GM12878 (cell line): ENCODE measurements around the gene TRPM6. TPM values are rescaled to one million over a fixed set of nuclear protein-coding genes. Genes with fewer than 3 reads are reported as not detected.
A peak's percentile ranks its signal among the peaks of the same experiment; 100 is the strongest.

Source experiments
- ATAC-seq: fragments of 200-7000 bp; cut with Tn5 transposase; 3 replicates; pipeline ENCODE4 v1.9.1; 2020; ENCODE audit warnings: mild to moderate bottlenecking, moderate library complexity
- BruUV-seq: library from RNA; stranded (reverse); fragments of 400-500 nt; replicated peaks from 2 replicates; lab custom pipeline; 2021; lab: Mats Ljungman, UMichigan
- CTCF ChIA-PET: fragments of 300-600 bp; sonication (Branson Sonifier 250); formaldehyde crosslinking; extraction: SDS; loops from one replicate; lab custom pipeline; 2021; ENCODE audit warnings: inconsistent platforms; lab: Yijun Ruan, JAX
- POLR2A ChIA-PET: fragments of 350-600 bp; formaldehyde crosslinking; extraction: SDS; loops from one replicate; lab custom pipeline; 2021; ENCODE audit warnings: inconsistent platforms; lab: Charles Lee
- RAD21 ChIA-PET: fragments of 300-600 bp; sonication (Branson Sonifier 250); formaldehyde crosslinking; loops from one replicate; lab custom pipeline; 2023; ENCODE audit warnings: antibody characterized with exemption; ENCODE audit not compliant: unreplicated experiment; lab: Charles Lee
- SMC1A ChIA-PET: fragments of 300-600 bp; sonication (Branson Sonifier 250); formaldehyde crosslinking; loops from one replicate; lab custom pipeline; 2023; ENCODE audit not compliant: unreplicated experiment, uncharacterized antibody; lab: Charles Lee
- DNase-seq: peaks from one replicate; pipeline ENCODE4 v3.0.0-alpha.2; 2011; ENCODE audit warnings: low read depth, low spot score
- FAIRE-seq: peaks from 3 replicates; lab custom pipeline; 2011; peaks lifted over from hg19 to GRCh38; lab: Jason Lieb, UNC
- H2AFZ ChIP-seq: 2 replicates; pipeline ENCODE4 v1.6.0; 2011; ENCODE audit warnings: low read depth, low read length, control low read depth; ENCODE audit not compliant: control insufficient read depth
- H3K27ac ChIP-seq: 2 replicates; pipeline ENCODE4 v1.5.1; 2011; ENCODE audit warnings: control low read depth; ENCODE audit not compliant: control insufficient read depth, insufficient read depth
- H3K27me3 ChIP-seq, 2 experiments: replicated peaks in 1 of 2; 2 replicates each; pipeline versions ENCODE4 v1.6.0 to v1.6.1; 2011; ENCODE audit warnings: low read length in 1 of 2; ENCODE audit not compliant: control insufficient read depth in 2 of 2, insufficient read depth in 2 of 2
- H3K36me3 ChIP-seq, 2 experiments: 2 replicates each; pipeline ENCODE4 v1.5.1; 2011; ENCODE audit warnings: low read length in 1 of 2; ENCODE audit not compliant: control insufficient read depth in 2 of 2, insufficient read depth in 2 of 2
- H3K4me1 ChIP-seq: 2 replicates; pipeline ENCODE4 v1.6.1; 2011; ENCODE audit warnings: mild to moderate bottlenecking, low read length, moderate library complexity, mixed read lengths; ENCODE audit not compliant: control insufficient read depth, insufficient read depth
- H3K4me2 ChIP-seq: 2 replicates; pipeline ENCODE4 v1.6.0; 2011; ENCODE audit warnings: control low read depth; ENCODE audit not compliant: control insufficient read depth, insufficient read depth
- H3K4me3 ChIP-seq: fragments of 200-600 bp; sonication (generic); 2 replicates; pipeline ENCODE4 v1.5.1; 2016
- H3K79me2 ChIP-seq: 2 replicates; pipeline ENCODE4 v1.6.0; 2011; ENCODE audit warnings: low read length; ENCODE audit not compliant: control insufficient read depth, insufficient read depth
- H3K9ac ChIP-seq: 2 replicates; pipeline ENCODE4 v1.8.0; 2011; ENCODE audit warnings: low read length, control low read depth, mixed read lengths; ENCODE audit not compliant: control insufficient read depth, insufficient read depth
- H3K9me3 ChIP-seq: replicated peaks from 3 replicates; pipeline ENCODE4 v1.5.1; 2011; ENCODE audit warnings: mild to moderate bottlenecking, low read length; ENCODE audit not compliant: control insufficient read depth, insufficient read depth
- H4K20me1 ChIP-seq: 2 replicates; pipeline ENCODE4 v1.6.0; 2011; ENCODE audit not compliant: control insufficient read depth, insufficient read depth
- CBX5 ChIP-seq: sonication (generic); IDR thresholded peaks from 2 replicates; pipeline ENCODE4 v1.6.1; 2016; ENCODE audit warnings: low read depth, moderate library complexity, mild to moderate bottlenecking, inconsistent platforms
- CTCF ChIP-seq, 3 experiments: IDR thresholded peaks in 2 of 3; conservative IDR thresholded peaks in 1 of 3; 2 replicates each; pipeline ENCODE4 v1.5.1; 2011; ENCODE audit warnings: low read depth in 3 of 3, low read length in 3 of 3, mild to moderate bottlenecking in 3 of 3, control low read depth in 2 of 3, moderate library complexity in 2 of 3, inconsistent platforms in 1 of 3, mixed read lengths in 1 of 3; ENCODE audit not compliant: control insufficient read depth in 2 of 3, insufficient read depth in 1 of 3; ENCODE audit errors: extremely low read depth in 1 of 3
- IRF4 ChIP-seq: IDR thresholded peaks from 2 replicates; pipeline ENCODE4 v1.6.1; 2011; ENCODE audit warnings: low read depth, low read length
- RAD21 ChIP-seq: IDR thresholded peaks from 2 replicates; pipeline ENCODE4 v1.6.1; 2011; ENCODE audit warnings: mild to moderate bottlenecking, low read depth, low read length, moderate library complexity; ENCODE audit not compliant: insufficient read depth
- RCOR1 ChIP-seq: conservative IDR thresholded peaks from 2 replicates; pipeline ENCODE4 v1.6.1; 2012; ENCODE audit warnings: low read depth, low read length, improper control_type of control experiment
- SIN3A ChIP-seq: IDR thresholded peaks from 2 replicates; pipeline ENCODE4 v1.6.1; 2012; ENCODE audit warnings: low read depth, low read length, improper control_type of control experiment
- SMARCA5 ChIP-seq: fragments of 450-650 bp; IDR thresholded peaks from 2 replicates; pipeline ENCODE4 v1.6.1; 2017; ENCODE audit warnings: mild to moderate bottlenecking
- SMC3 ChIP-seq: IDR thresholded peaks from 2 replicates; pipeline ENCODE4 v1.6.1; 2011; ENCODE audit warnings: low read length, improper control_type of control experiment, borderline replicate concordance
- SPI1 ChIP-seq: IDR thresholded peaks from 2 replicates; pipeline ENCODE4 v1.6.1; 2011; ENCODE audit warnings: low read depth, mild to moderate bottlenecking, low read length, moderate library complexity, borderline replicate concordance; ENCODE audit not compliant: insufficient read depth
- STAT1 ChIP-seq: fragments of 450-650 bp; conservative IDR thresholded peaks from 2 replicates; pipeline ENCODE4 v1.6.1; 2014; ENCODE audit warnings: antibody characterized with exemption, mild to moderate bottlenecking
- TARDBP ChIP-seq: IDR thresholded peaks from 2 replicates; pipeline ENCODE4 v1.6.1; 2016; ENCODE audit warnings: borderline replicate concordance
- TCF12 ChIP-seq: IDR thresholded peaks from 2 replicates; pipeline ENCODE4 v1.6.1; 2011; ENCODE audit warnings: low read depth, mild to moderate bottlenecking, low read length
- TCF3 ChIP-seq: IDR thresholded peaks from 2 replicates; pipeline ENCODE4 v1.6.1; 2012; ENCODE audit warnings: low read depth, mild to moderate bottlenecking, low read length, borderline replicate concordance; ENCODE audit not compliant: insufficient read depth
- ZBTB33 ChIP-seq: fragments of 450-650 bp; IDR thresholded peaks from 2 replicates; pipeline ENCODE4 v1.6.1; 2017; ENCODE audit warnings: mild to moderate bottlenecking
- WGBS: methylation state at CpG from one replicate; pipeline ENCODE4 v1.1.6; 2016; ENCODE audit warnings: low lambda C conversion rate; ENCODE audit not compliant: insufficient replicate concordance, insufficient coverage; ENCODE audit errors: missing lambda C conversion rate; 5-methylcytosine and 5-hydroxymethylcytosine counted together
- in situ Hi-C: fragments of 300-500 bp; cut with MboI; formaldehyde crosslinking; loops from 9 replicates; pipeline ENCODE4 v1.14.3; 2018; ENCODE audit warnings: mixed read lengths
- intact Hi-C: fragments of 100-400 bp; cut with micrococcal nuclease; formaldehyde crosslinking; loops from one replicate; pipeline ENCODE4 v1.14.2; 2022; ENCODE audit not compliant: unreplicated experiment
- polyA plus RNA-seq, 11 experiments: library from polyadenylated mRNA; depleted of rRNA in 4 of 11; unstranded in 6 of 11; stranded (reverse) in 5 of 11; fragments of >200 nt; fragmentation: Nextera tagmentation in 4 of 11; fragmentation: Illumina TruSeq in 1 of 11; extraction: Ambion mirVana in 4 of 11; extraction: Trizol in 1 of 11; gene quantifications; 1 replicate in 1 of 11; 2 replicates in 10 of 11; pipeline versions ENCODE4 v1.2.1 to v1.2.3, GENCODE V29; 2011 to 2016; ENCODE audit warnings: inconsistent platforms in 2 of 11, missing spikeins in 2 of 11, low read depth in 1 of 11
- total RNA-seq, 4 experiments: library from RNA; depleted of rRNA in 3 of 4; stranded (reverse); fragments of >200 nt in 3 of 4; fragmentation: Illumina TruSeq in 1 of 4; extraction: Trizol in 1 of 4; gene quantifications; 2 replicates each; pipeline versions ENCODE4 v1.2.1 to v1.2.3, GENCODE V29; 2013 to 2021

The TRPM6 gene
- total and polyA plus RNA-seq, 10 of the 15 experiments (the other 5 are each of a cell fraction or from before 2014, with no cell fraction given): under 0.01 to 0.34 (median 0.05) TPM; not detected in 1

- TF ChIP-seq TCF12 (no peak), RCOR1 (no peak), CBX5 (no peak), IRF4 (no peak), ZBTB33 (no peak)
Measured at GRCh38 chr9:74748966-74749365, 138.8 kb downstream of the TRPM6 start (continued).

- RAD21 ChIA-PET: no interaction called here
- FAIRE-seq (no peak), ATAC-seq (peak; percentile 59), DNase-seq (no peak)
- peaks cover 0 to 7% of the 10 kb centered on the region in 2 experiments; a peak in 2 of 4 replicates for H3K27me3 ChIP-seq
- H3K36me3 ChIP-seq: no peaks in the 10 kb centered on the region
- H3K9me3 ChIP-seq: no peaks in the 10 kb centered on the region
- H4K20me1 ChIP-seq: no peaks in the 10 kb centered on the region
- no peak overlapping the region for H3K4me3 ChIP-seq
- no peak overlapping the region for H2AFZ ChIP-seq
- no peak overlapping the region for H3K4me2 ChIP-seq
- H3K27ac ChIP-seq: no peak overlapping the region
- H3K79me2 ChIP-seq: no peaks in the 10 kb centered on the region
- CTCF ChIA-PET: interaction anchor here (0.6 to 1.9 kb wide), 11 partner anchors 9 to 1542 kb away, joined by 3 to 7 read pairs (median 3); partner anchors contain the start of genes C9orf40 and CARNMT1
- POLR2A ChIA-PET: interaction anchor here (0.5 kb wide), 1 partner anchor 1569 kb away, joined by 4 read pairs; no protein-coding TSS in a partner anchor
- TF ChIP-seq SIN3A (no peak), SMARCA5 (no peak), SPI1 (no peak), TARDBP (no peak), SMC3 (peak; percentile 15; the same call in 1 of the 2 replicates), TCF3 (no peak), RAD21 (peak; percentile 54), CTCF (IDR thresholded peaks at IDR 0.05 in 2 of 3, conservative IDR thresholded peaks at IDR 0.05 in 1 of 3; ENCODE audit: control insufficient read depth in 2 of 3, extremely low read depth in 1 of 3, insufficient read depth in 1 of 3, low read depth in 3 of 3, low read length in 3 of 3) (peak; percentile 56 to 66 (median 62)), STAT1 (no peak)
- no peak overlapping the region for H3K9ac ChIP-seq
- WGBS: 0% methylated on average over 8 of the region's 8 CpGs
- in situ Hi-C loops (loop anchor here (25.0 kb wide), 1 partner anchor 1056 kb away; no protein-coding TSS in a partner anchor), intact Hi-C loops (loop anchor here (2.0 to 10.0 kb wide), 4 partner anchors 164 to 1538 kb away; partner anchors contain the start of gene RORB)
- no peaks in the 10 kb centered on the region for H3K4me1 ChIP-seq
- BruUV-seq: no TSS peak
- SMC1A ChIA-PET: interaction anchor here (0.6 to 1.0 kb wide), 2 partner anchors 90 to 100 kb away, joined by 3 read pairs; no protein-coding TSS in a partner anchor
Measured at GRCh38 chr9:74742792-74743730, 144.7 kb downstream of the TRPM6 start.
